ENCODE data around the gene MRAP2.
"Not testable (repeated sequence)": the region's sequence is repeated elsewhere in the genome, so short reads cannot be mapped to it uniquely, and the experiment has no call there.

The MRAP2 gene

GRCh38 chr6:84032000-84032399 lies 1.6 kb upstream of the MRAP2 start:
- not testable (repeated sequence) for DNase-seq

GRCh38 chr6:84035484-84035883 lies 1.9 kb downstream of the MRAP2 start:
- no peak for DNase-seq

- no peak for DNase-seq
Observed at GRCh38 chr6:84037425-84038089, 4.0 kb downstream of the MRAP2 start.

- no peak for DNase-seq
Observed at GRCh38 chr6:84042603-84043002, 9.0 kb downstream of the MRAP2 start.

- no peak for DNase-seq
Observed at GRCh38 chr6:84043555-84043954, 10.0 kb downstream of the MRAP2 start.

- DNase-seq, result no peak
Observed at GRCh38 chr6:84046755-84047154, 13.2 kb downstream of the MRAP2 start.

GRCh38 chr6:84048588-84048987 lies 15.0 kb downstream of the MRAP2 start:
- DNase-seq, result no peak

GRCh38 chr6:84050408-84050807 lies 16.8 kb downstream of the MRAP2 start:
- DNase-seq, result no peak

- no peak for DNase-seq
Observed at GRCh38 chr6:84052204-84052882, 18.8 kb downstream of the MRAP2 start.

GRCh38 chr6:84052883-84053241 lies 19.3 kb downstream of the MRAP2 start:
- no peak for DNase-seq

GRCh38 chr6:84055647-84056046 lies 22.1 kb downstream of the MRAP2 start:
- DNase-seq, result no peak

- DNase-seq, result no peak
Observed at GRCh38 chr6:84057908-84058307, 24.3 kb downstream of the MRAP2 start.

- no peak for DNase-seq
Observed at GRCh38 chr6:84059082-84059481, 25.5 kb downstream of the MRAP2 start.

- no peak for DNase-seq
Observed at GRCh38 chr6:84061174-84061573, 27.6 kb downstream of the MRAP2 start.

- no peak for DNase-seq
Observed at GRCh38 chr6:84061613-84062398, 28.2 kb downstream of the MRAP2 start.

- DNase-seq, result no peak
Observed at GRCh38 chr6:84062519-84063154, 29.1 kb downstream of the MRAP2 start.

- no peak for DNase-seq
Observed at GRCh38 chr6:84065693-84066290, 32.2 kb downstream of the MRAP2 start.

GRCh38 chr6:84066536-84066935 lies 33.0 kb downstream of the MRAP2 start:
- no peak for DNase-seq

- DNase-seq, result not testable (repeated sequence)
Observed at GRCh38 chr6:84068873-84069272, 35.3 kb downstream of the MRAP2 start.

- no peak for DNase-seq
Observed at GRCh38 chr6:84072442-84072997, 38.9 kb downstream of the MRAP2 start.

- DNase-seq, result no peak
Observed at GRCh38 chr6:84074988-84075781, 41.6 kb downstream of the MRAP2 start.

- DNase-seq, result no peak
Observed at GRCh38 chr6:84077645-84078044, 44.1 kb downstream of the MRAP2 start.
